SK-N-SH treated with all-trans-retinoic acid at 6 μM for 48 hours (cell line): ENCODE measurements around the gene KCNMB2.

Source experiments
- ESRRG ChIP-seq: fragments of 250-450 bp; sonication (Bioruptor Pico); IDR thresholded peaks from 2 replicates; pipeline ENCODE4 v1.6.1; 2021; ENCODE audit warnings: mild to moderate bottlenecking
- TCF4 ChIP-seq: fragments of 250-450 bp; sonication (Bioruptor Pico); IDR thresholded peaks from 2 replicates; pipeline ENCODE4 v1.8.0; 2021; ENCODE audit warnings: mild to moderate bottlenecking, moderate library complexity, borderline replicate concordance

DNA sequence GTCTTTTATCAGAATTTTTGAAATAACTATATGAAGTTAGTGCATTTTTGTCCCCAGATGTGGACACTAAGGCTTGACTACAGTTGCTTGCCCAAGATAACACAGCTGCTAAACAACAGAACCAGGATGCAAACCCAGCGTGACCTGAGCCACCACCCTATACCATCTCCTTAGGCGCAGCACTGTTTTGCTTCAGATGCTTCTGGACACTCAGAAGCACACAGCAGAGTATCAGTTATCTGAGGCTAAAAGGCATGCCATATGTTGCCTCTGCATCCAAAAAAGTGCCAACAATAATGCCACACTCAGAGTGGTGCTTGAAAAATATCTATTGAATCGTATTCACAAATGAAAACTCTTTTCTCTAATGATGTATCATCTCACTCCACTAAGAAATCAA is 24.5 kb downstream of the KCNMB2 start:
- TF ChIP-seq ESRRG (CRISPR knock-in tag), result no peak
- TF ChIP-seq TCF4, result no peak
